Upper lobe of left lung (tissue), 4 donors: ENCODE results near the gene TMCC3.
A peak's percentile ranks its signal among the peaks of the same experiment; 100 is the strongest.

Experiments used
- POLR2A ChIP-seq, 4 donors: fragments of 450-650 bp; IDR thresholded peaks; one replicate each; pipeline ENCODE4 v1.5.1; 2016 to 2017; ENCODE audit warnings: antibody characterized with exemption in 4 of 4, mild to moderate bottlenecking in 2 of 4
- POLR2AphosphoS5 ChIP-seq, 2 donors: sonication (generic); formaldehyde crosslinking; IDR thresholded peaks; one replicate each; pipeline ENCODE4 v1.5.1; 2017; ENCODE audit warnings: antibody characterized with exemption in 2 of 2

GRCh38 chr12:94689002-94689645, 38.8 kb upstream of the TMCC3 start:
- TF ChIP-seq POLR2AphosphoS5 (IDR thresholded peaks at IDR 0.05) (no peak), POLR2A (IDR thresholded peaks at IDR 0.05) (peak in 1 of 4 donors; percentile 7)
